ENCODE measurements around the gene NGF.

DNA sequence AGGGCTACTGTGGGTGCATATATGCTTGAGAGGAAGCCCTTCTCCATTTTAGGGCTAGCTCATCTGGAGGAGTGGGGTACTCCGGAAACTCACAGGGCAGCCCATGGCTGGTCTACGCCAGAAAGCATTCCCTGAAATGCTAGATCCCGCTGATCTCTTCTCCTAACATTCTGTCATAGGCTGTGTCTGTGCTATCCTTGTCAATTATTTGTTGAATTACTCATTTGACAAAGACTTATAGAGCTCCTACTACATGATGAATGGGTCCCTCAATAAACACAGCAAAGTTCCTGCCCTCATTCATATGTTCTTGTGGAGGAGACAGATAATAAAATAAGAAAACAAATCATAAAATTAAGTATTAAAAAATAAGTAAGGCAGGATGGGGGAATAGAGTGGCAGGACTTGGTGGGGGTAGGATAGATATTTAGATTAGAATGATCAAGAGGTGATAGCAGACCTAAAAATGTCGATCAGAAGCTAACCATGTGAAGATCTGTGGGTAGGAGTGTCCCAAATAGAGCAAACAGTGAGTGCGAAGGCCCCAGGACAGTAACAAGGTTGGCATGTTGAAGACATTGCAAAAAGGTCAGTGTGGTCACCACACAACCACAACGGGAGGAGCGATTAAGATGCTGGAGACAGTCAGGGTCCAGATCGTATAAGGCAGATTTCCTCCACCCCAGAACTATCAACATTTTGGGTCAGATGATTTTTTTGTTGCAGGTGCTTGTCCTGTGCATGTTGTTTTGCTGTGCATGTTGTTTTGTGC is 13.2 kb downstream of the NGF start:
- TF ChIP-seq, protein P1, sequence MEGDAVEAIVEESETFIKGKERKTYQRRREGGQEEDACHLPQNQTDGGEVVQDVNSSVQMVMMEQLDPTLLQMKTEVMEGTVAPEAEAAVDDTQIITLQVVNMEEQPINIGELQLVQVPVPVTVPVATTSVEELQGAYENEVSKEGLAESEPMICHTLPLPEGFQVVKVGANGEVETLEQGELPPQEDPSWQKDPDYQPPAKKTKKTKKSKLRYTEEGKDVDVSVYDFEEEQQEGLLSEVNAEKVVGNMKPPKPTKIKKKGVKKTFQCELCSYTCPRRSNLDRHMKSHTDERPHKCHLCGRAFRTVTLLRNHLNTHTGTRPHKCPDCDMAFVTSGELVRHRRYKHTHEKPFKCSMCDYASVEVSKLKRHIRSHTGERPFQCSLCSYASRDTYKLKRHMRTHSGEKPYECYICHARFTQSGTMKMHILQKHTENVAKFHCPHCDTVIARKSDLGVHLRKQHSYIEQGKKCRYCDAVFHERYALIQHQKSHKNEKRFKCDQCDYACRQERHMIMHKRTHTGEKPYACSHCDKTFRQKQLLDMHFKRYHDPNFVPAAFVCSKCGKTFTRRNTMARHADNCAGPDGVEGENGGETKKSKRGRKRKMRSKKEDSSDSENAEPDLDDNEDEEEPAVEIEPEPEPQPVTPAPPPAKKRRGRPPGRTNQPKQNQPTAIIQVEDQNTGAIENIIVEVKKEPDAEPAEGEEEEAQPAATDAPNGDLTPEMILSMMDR (IDR thresholded peaks at IDR 0.05), result no peak
- TF ChIP-seq EP300 (IDR thresholded peaks at IDR 0.05) (no peak), POLR2A (IDR thresholded peaks at IDR 0.05) (no peak)
